OCI-LY7 (cell line): ENCODE data around the gene FOXP1. TPM values are rescaled to one million over a fixed set of nuclear protein-coding genes. Genes with fewer than 3 reads are reported as not detected.

ENCODE experiments used
- BruUV-seq: library from RNA; stranded (reverse); fragments of 400-500 nt; replicated peaks from 2 replicates; lab custom pipeline; 2021; lab: Mats Ljungman, UMichigan
- CTCF ChIA-PET: fragments of 300-600 bp; sonication (Branson Sonifier 250); formaldehyde crosslinking; loops from one replicate; lab custom pipeline; 2022; ENCODE audit warnings: antibody characterized with exemption; ENCODE audit not compliant: unreplicated experiment; lab: Charles Lee
- POLR2A ChIA-PET: fragments of 300-600 bp; sonication (Branson Sonifier 250); formaldehyde crosslinking; loops from one replicate; lab custom pipeline; 2022; ENCODE audit warnings: antibody characterized with exemption; lab: Charles Lee
- DNase-seq: peaks from one replicate; pipeline ENCODE4 v3.0.0-alpha.2; 2015; ENCODE audit warnings: low spot score
- H2AFZ ChIP-seq: fragments of 200-600 bp; sonication (generic), shearing (Covaris generic); 2 replicates; pipeline ENCODE4 v1.6.1; 2014; ENCODE audit warnings: mild to moderate bottlenecking, antibody characterized with exemption, low read length, moderate library complexity
- H3K27ac ChIP-seq: fragments of 200-600 bp; sonication (generic); 2 replicates; pipeline ENCODE4 v1.5.1; 2014; ENCODE audit warnings: mixed run types, low read depth, mild to moderate bottlenecking, moderate library complexity, low read length, inconsistent platforms; ENCODE audit not compliant: poor library complexity, severe bottlenecking
- H3K36me3 ChIP-seq: fragments of 200-600 bp; sonication (generic); 2 replicates; pipeline ENCODE4 v1.6.1; 2014; ENCODE audit warnings: mild to moderate bottlenecking, antibody characterized with exemption, low read length, moderate library complexity, mixed read lengths; ENCODE audit not compliant: insufficient read depth
- H3K4me1 ChIP-seq: fragments of 200-600 bp; sonication (generic); 2 replicates; pipeline ENCODE4 v1.5.1; 2014; ENCODE audit warnings: mild to moderate bottlenecking, low read length; ENCODE audit not compliant: insufficient read depth, poor library complexity, severe bottlenecking
- H3K4me2 ChIP-seq: fragments of 200-600 bp; sonication (generic); 2 replicates; pipeline ENCODE4 v1.6.1; 2014; ENCODE audit warnings: mild to moderate bottlenecking, low read length
- H3K4me3 ChIP-seq: fragments of 200-600 bp; sonication (generic); 2 replicates; pipeline ENCODE4 v1.5.1; 2014; ENCODE audit warnings: mild to moderate bottlenecking, low read depth, low read length; ENCODE audit not compliant: poor library complexity, severe bottlenecking
- H3K79me2 ChIP-seq: fragments of 200-600 bp; sonication (generic); 2 replicates; pipeline ENCODE4 v1.6.1; 2016; ENCODE audit warnings: low read depth, mild to moderate bottlenecking, low read length, moderate library complexity, mixed read lengths; ENCODE audit not compliant: insufficient read depth
- H3K9me2 ChIP-seq: fragments of 200-600 bp; sonication (generic); 2 replicates; pipeline ENCODE4 v1.6.1; 2016; ENCODE audit warnings: mild to moderate bottlenecking, low read length, mixed read lengths; ENCODE audit not compliant: insufficient read depth
- H3K9me3 ChIP-seq: fragments of 200-600 bp; sonication (generic); 2 replicates; pipeline ENCODE4 v1.6.1; 2014; ENCODE audit warnings: mild to moderate bottlenecking, mixed run types, low read length, mixed read lengths
- H4K20me1 ChIP-seq: fragments of 200-600 bp; sonication (generic); 2 replicates; pipeline ENCODE4 v1.6.1; 2014; ENCODE audit warnings: mild to moderate bottlenecking, antibody characterized with exemption, low read length, moderate library complexity, mixed read lengths; ENCODE audit not compliant: insufficient read depth
- CTCF ChIP-seq: fragments of 200-600 bp; sonication (generic); conservative IDR thresholded peaks from 2 replicates; pipeline ENCODE4 v1.5.1; 2014; ENCODE audit warnings: mild to moderate bottlenecking, antibody characterized with exemption, low read length, moderate library complexity, mixed read lengths
- EZH2phosphoT487 ChIP-seq: fragments of 200-600 bp; sonication (generic); IDR thresholded peaks from 2 replicates; pipeline ENCODE4 v1.6.1; 2018; ENCODE audit warnings: low read depth, borderline replicate concordance, mild to moderate bottlenecking, mixed run types, antibody characterized with exemption, low read length, moderate library complexity, mixed read lengths
- intact Hi-C: fragments of 100-400 bp; cut with micrococcal nuclease; formaldehyde crosslinking; loops from one replicate; pipeline ENCODE4 v1.10.0; 2022; ENCODE audit not compliant: unreplicated experiment
- total RNA-seq, 2 experiments: library from RNA; depleted of rRNA in 1 of 2; stranded (reverse); fragments of >200 nt in 1 of 2; shearing (Covaris generic) in 1 of 2; gene quantifications; 2 replicates each; pipeline ENCODE4 v1.2.3, GENCODE V29; 2014 to 2022

FOXP1 gene
- total RNA-seq, 2 experiments from 2014 or later = 87.3 to 151 TPM

GRCh38 chr3:70974747-70975146, 608.8 kb downstream of the FOXP1 start:
- no peaks in the 10 kb centered on the region for H4K20me1 ChIP-seq
- CTCF ChIA-PET = no interaction called here
- intact Hi-C loops = no loop called here

GRCh38 chr3:70973558-70973957, 610.0 kb downstream of the FOXP1 start:
- TF ChIP-seq EZH2phosphoT487 (no peak), CTCF (no peak)
- BruUV-seq = no TSS peak
- Histone ChIP-seq H3K4me3 (no peak overlapping the region), H4K20me1 (no peaks in the 10 kb centered on the region), H3K4me2 (no peak overlapping the region), H3K9me3 (no peaks in the 10 kb centered on the region), H3K79me2 (no peaks in the 10 kb centered on the region), H3K36me3 (peaks cover 97% of the 10 kb centered on the region), H3K27ac (no peak overlapping the region), H3K4me1 (no peaks in the 10 kb centered on the region), H2AFZ (no peak overlapping the region), H3K9me2 (no peaks in the 10 kb centered on the region)
- POLR2A ChIA-PET = no interaction called here
- no peak for DNase-seq
- CTCF ChIA-PET = interaction anchor here (0.6 kb wide), 1 partner anchor 11 kb away, joined by 5 read pairs; no protein-coding TSS in a partner anchor
- intact Hi-C loops = no loop called here

More at GRCh38 chr3:70974747-70975146, 608.8 kb downstream of the FOXP1 start:
- Histone ChIP-seq H3K9me2 (no peaks in the 10 kb centered on the region), H3K79me2 (no peaks in the 10 kb centered on the region), H2AFZ (no peak overlapping the region), H3K4me3 (no peak overlapping the region), H3K27ac (no peak overlapping the region), H3K36me3 (peaks cover 88% of the 10 kb centered on the region), H3K4me1 (no peaks in the 10 kb centered on the region), H3K4me2 (no peak overlapping the region), H3K9me3 (no peaks in the 10 kb centered on the region)
- DNase-seq = no peak
- no TSS peak for BruUV-seq
- POLR2A ChIA-PET = interaction anchor here (0.6 to 1.0 kb wide), 2 partner anchors 45 to 233 kb away, joined by 3 read pairs; no protein-coding TSS in a partner anchor
- no peak for TF ChIP-seq CTCF
- no peak for TF ChIP-seq EZH2phosphoT487

- intact Hi-C loops = no loop called here
- H3K79me2 ChIP-seq = no peaks in the 10 kb centered on the region
- H3K4me2 ChIP-seq = no peak overlapping the region
- H3K27ac ChIP-seq = no peak overlapping the region
- CTCF ChIA-PET = interaction anchor here (0.6 kb wide), 1 partner anchor 12 kb away, joined by 5 read pairs; no protein-coding TSS in a partner anchor
- H3K9me2 ChIP-seq = no peaks in the 10 kb centered on the region
- H3K9me3 ChIP-seq = no peaks in the 10 kb centered on the region
- POLR2A ChIA-PET = no interaction called here
- no peak for DNase-seq
- no peak overlapping the region for H3K4me3 ChIP-seq
- no peak overlapping the region for H2AFZ ChIP-seq
- H3K4me1 ChIP-seq = no peaks in the 10 kb centered on the region
- H4K20me1 ChIP-seq = no peaks in the 10 kb centered on the region
- no peak for TF ChIP-seq CTCF
- no peak for TF ChIP-seq EZH2phosphoT487
- BruUV-seq = no TSS peak
- H3K36me3 ChIP-seq = peaks cover 97% of the 10 kb centered on the region
These were observed 610.7 kb downstream of the FOXP1 start for GRCh38 chr3:70972855-70973254.
